ENCODE data around the gene TIMM44. TPM values are rescaled to one million over a fixed set of nuclear protein-coding genes. Genes with fewer than 3 reads are reported as not detected.

The TIMM44 gene
- total RNA-seq, 1 donor from 2014 or later = 151 TPM

DNA sequence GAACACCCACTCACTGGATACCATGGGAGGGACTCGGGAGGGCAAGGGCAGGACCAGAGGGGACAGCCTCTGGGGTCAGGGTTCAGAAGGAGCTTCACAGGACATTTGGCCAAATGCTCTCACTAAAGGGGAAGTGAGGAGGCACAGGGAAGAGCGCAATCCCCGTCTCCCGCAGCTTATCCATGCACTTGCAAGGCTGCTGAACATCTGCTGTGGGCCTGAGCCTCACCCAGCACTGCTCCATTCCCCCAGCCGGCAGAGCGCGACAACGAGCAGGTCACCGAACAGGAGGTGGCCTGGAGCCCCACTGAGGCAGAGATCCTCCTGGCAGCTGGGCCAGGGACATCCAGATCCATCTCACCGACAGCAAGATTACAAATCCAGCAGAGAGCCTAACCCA is 38.6 kb upstream of the TIMM44 start:
- no peak for DNase-seq (ENCODE audit: low spot score in 2 of 2)
- intact Hi-C loops (cut with DNase I) = no loop called here
- Histone ChIP-seq H3K36me3 (peaks cover 67 to 91% of the 10 kb centered on the region in 2 donors), H3K9me3 (no peaks in the 10 kb centered on the region), H3K27ac (no peak overlapping the region), H3K27me3 (no peaks in the 10 kb centered on the region), H3K4me3 (no peak overlapping the region), H3K4me1 (peaks cover 0 to under 1% of the 10 kb centered on the region in 2 donors)
- TF ChIP-seq, protein P1, sequence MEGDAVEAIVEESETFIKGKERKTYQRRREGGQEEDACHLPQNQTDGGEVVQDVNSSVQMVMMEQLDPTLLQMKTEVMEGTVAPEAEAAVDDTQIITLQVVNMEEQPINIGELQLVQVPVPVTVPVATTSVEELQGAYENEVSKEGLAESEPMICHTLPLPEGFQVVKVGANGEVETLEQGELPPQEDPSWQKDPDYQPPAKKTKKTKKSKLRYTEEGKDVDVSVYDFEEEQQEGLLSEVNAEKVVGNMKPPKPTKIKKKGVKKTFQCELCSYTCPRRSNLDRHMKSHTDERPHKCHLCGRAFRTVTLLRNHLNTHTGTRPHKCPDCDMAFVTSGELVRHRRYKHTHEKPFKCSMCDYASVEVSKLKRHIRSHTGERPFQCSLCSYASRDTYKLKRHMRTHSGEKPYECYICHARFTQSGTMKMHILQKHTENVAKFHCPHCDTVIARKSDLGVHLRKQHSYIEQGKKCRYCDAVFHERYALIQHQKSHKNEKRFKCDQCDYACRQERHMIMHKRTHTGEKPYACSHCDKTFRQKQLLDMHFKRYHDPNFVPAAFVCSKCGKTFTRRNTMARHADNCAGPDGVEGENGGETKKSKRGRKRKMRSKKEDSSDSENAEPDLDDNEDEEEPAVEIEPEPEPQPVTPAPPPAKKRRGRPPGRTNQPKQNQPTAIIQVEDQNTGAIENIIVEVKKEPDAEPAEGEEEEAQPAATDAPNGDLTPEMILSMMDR (IDR thresholded peaks at IDR 0.05) = no peak

DNA sequence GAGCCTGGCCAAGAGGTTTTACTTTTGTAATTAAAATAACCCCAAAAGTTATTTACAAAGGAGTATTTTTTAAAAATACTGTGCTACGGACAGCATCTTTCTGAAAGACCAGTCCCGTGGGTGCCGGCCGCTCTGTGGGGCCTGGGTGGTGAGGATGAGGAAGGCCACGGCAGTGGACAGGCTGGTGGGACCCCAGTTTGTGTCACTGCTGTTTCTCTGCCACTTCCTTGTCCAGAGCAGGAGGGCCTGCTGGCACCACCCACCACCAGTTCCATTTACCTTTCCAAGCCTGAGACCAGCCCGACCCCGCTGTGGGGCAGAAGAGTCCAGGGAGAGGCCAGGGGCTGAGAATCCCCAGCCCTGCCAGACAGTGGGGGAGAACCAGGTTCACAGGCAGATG is 38.2 kb upstream of the TIMM44 start:
- no peaks in the 10 kb centered on the region for H3K27me3 ChIP-seq
- peaks cover 70 to 91% of the 10 kb centered on the region in 2 donors for H3K36me3 ChIP-seq
- no peaks in the 10 kb centered on the region for H3K4me1 ChIP-seq
- H3K4me3 ChIP-seq = no peak overlapping the region
- no peaks in the 10 kb centered on the region for H3K9me3 ChIP-seq
- H3K27ac ChIP-seq = no peak overlapping the region
- intact Hi-C loops (cut with DNase I) = no loop called here
- no peak for DNase-seq (ENCODE audit: low spot score in 2 of 2)
- TF ChIP-seq, protein P1 (IDR thresholded peaks at IDR 0.05) = no peak

DNA sequence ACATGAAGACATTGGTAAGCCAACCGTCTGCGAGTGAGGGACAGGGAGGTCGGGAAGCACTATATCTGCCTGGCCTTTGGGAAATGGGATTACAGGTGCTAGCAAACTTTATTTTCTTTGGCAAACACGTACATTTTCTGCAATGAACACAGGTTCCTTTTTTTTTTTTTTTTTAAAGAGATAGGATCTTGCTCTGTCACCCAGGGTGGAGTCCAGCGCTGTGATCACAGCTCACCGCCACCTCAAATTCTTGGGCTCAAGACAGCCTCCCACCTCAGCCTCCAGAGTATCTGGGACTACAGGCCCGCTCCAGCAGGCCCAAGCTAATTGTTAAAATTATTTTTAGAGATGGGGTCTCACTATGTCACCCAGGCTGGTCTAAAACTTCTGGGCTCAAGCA is 37.7 kb upstream of the TIMM44 start:
- no peak for DNase-seq (ENCODE audit: low spot score in 2 of 2)
- Histone ChIP-seq H3K4me1 (no peaks in the 10 kb centered on the region), H3K4me3 (no peak overlapping the region), H3K27me3 (no peaks in the 10 kb centered on the region), H3K27ac (no peak overlapping the region), H3K9me3 (no peaks in the 10 kb centered on the region), H3K36me3 (peaks cover 70 to 92% of the 10 kb centered on the region in 2 donors)
- intact Hi-C loops (cut with DNase I) = no loop called here
- TF ChIP-seq, protein P1 (IDR thresholded peaks at IDR 0.05) = no peak

DNA sequence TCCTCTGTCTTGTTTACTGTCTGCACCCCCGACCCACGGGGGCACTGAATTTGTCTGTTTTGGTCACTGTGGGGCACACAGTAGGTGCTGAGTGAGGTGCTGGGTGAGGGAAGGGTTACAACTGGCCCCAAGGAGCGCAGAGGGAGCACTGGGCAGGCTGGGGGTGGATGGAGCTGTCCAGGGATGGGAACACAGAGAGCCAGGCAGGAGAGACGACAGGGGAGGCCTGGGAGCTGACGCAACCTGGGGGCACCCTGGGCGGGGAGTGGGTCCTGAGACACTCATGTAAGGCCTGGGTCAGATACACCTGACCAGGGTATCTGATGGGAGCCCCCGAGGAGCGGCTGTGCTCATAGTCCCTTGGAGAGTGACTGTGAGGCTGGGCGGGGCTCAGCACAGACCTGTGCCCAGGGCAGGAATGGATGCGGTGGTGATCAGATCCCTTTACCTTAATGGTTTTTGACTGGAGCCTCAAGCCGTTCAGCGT is 37.2 kb upstream of the TIMM44 start:
- H3K4me1 ChIP-seq = no peaks in the 10 kb centered on the region
- DNase-seq (ENCODE audit: low spot score in 2 of 2) = no peak
- intact Hi-C loops (cut with DNase I) = no loop called here
- H3K27ac ChIP-seq = no peak overlapping the region
- TF ChIP-seq, protein P1 (IDR thresholded peaks at IDR 0.05) = no peak
- H3K36me3 ChIP-seq = peaks cover 65 to 88% of the 10 kb centered on the region in 2 donors
- no peaks in the 10 kb centered on the region for H3K27me3 ChIP-seq
- H3K9me3 ChIP-seq = no peaks in the 10 kb centered on the region
- H3K4me3 ChIP-seq = no peak overlapping the region

DNA sequence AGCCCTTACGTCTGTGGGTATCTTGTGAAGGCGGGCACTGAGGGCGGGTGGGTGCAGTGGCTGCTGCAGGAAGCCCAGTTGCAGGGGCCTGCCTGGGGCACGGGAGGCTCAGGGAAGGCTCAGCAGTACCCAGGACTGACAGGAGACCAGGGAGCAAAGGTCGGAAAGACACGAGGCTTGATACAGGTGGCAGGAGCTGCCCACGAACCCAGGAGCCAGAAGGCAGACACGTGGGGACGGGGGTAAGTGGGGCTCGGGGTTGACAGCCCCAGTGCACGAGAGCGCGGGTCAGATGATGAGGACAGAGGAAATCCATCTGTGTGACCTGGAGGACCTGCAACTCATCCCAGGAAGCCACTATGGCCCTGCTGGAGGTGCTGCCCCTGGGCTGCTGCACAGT is 36.7 kb upstream of the TIMM44 start:
- Histone ChIP-seq H3K4me3 (no peak overlapping the region), H3K4me1 (peaks cover 0 to 2% of the 10 kb centered on the region in 2 donors), H3K9me3 (no peaks in the 10 kb centered on the region), H3K27ac (no peak overlapping the region), H3K36me3 (peaks cover 60 to 83% of the 10 kb centered on the region in 2 donors), H3K27me3 (no peaks in the 10 kb centered on the region)
- TF ChIP-seq, protein P1 (IDR thresholded peaks at IDR 0.05) = no peak
- intact Hi-C loops (cut with DNase I) = no loop called here
- no peak for DNase-seq (ENCODE audit: low spot score in 2 of 2)

DNA sequence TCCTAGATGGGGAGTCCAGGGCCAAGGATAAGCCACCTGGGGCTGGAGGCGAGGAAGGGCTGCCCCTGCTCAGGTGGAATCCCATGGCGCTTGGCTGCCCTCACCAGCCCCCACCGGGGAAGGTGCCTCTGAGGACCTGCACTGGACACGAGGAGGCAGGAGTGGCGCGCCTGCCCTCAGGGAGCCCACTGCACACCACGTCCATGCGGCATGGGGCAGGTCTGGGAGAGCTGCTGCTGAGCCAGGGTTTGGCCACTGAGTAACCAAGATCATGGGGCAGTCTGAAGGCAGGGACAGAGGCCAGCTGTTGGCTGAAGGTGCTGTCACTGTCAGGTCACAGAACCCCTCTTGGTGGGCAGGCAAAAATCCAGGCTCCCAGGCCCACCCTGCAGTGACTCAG is 36.1 kb upstream of the TIMM44 start:
- Histone ChIP-seq H3K27ac (no peak overlapping the region), H3K9me3 (no peaks in the 10 kb centered on the region), H3K36me3 (peaks cover 57 to 80% of the 10 kb centered on the region in 2 donors), H3K4me1 (peaks cover 0 to 3% of the 10 kb centered on the region in 2 donors), H3K27me3 (no peaks in the 10 kb centered on the region), H3K4me3 (no peak overlapping the region)
- intact Hi-C loops (cut with DNase I) = no loop called here
- TF ChIP-seq, protein P1 (IDR thresholded peaks at IDR 0.05) = no peak
- no peak for DNase-seq (ENCODE audit: low spot score in 2 of 2)
